ENCODE measurements around the gene IL27RA. TPM values are rescaled to one million over a fixed set of nuclear protein-coding genes. Genes with fewer than 3 reads are reported as not detected.

Gene IL27RA
- total and polyA plus RNA-seq, 2 donors (not counting 1 experiment from before 2014, with no cell fraction given), result 36.2 to 38.6 TPM

DNA sequence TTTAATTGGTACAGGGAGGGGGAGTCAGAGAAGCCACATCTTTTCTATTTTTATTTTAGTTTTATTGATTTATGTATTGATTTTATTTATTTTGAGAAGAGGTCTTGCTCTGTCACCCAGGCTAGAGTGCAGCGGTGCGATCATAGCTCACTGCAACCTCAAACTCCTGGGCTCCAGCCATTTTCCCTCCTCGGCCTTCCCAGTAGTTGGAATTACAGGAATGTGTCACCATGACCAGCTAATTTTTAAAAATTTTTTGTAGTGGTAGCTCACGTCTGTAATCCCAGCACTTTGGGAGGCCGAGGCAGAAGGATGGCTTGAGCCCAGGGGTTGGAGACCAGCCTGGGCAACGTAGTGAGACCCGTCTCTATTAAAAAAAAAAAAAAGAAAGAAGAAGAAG is 4.1 kb downstream of the IL27RA start:
- H3K36me3 ChIP-seq (replicated peaks in 1 of 2; ENCODE audit: control extremely low read depth in 1 of 2, control insufficient read depth in 1 of 2, extremely low read depth in 1 of 2, insufficient read depth in 2 of 2, low read length in 1 of 2), result peaks cover 2 to 40% of the 10 kb centered on the region in 2 experiments
- 100% methylated on average over 6 of the region's 7 CpGs for WGBS (ENCODE audit: insufficient coverage)
- H4K20me1 ChIP-seq (ENCODE audit: control insufficient read depth, insufficient read depth, low read length, poor library complexity, severe bottlenecking), result peaks cover 29% of the 10 kb centered on the region
- Mint-ChIP-seq H3K4me3 (no peak overlapping the region), H3K9me3 (ENCODE audit: insufficient read depth) (no peaks in the 10 kb centered on the region), H3K4me1 (peaks cover 23% of the 10 kb centered on the region), H3K27ac (no peak overlapping the region), H3K27me3 (no peaks in the 10 kb centered on the region)
- CTCF ChIA-PET, result no interaction called here
- intact Hi-C loops (cut with micrococcal nuclease), result no loop called here
- no peak for DNase-seq
- ATAC-seq (ENCODE audit: low read depth), result no peak
- POLR2A ChIA-PET, result no interaction called here
- peaks cover 6 to 21% of the 10 kb centered on the region in 2 donors for H3K4me1 ChIP-seq (ENCODE audit: control insufficient read depth in 2 of 2, insufficient read depth in 2 of 2, low read length in 2 of 2)
- peaks cover 34% of the 10 kb centered on the region for H3K79me2 ChIP-seq (ENCODE audit: control insufficient read depth, insufficient read depth, low read length)
- H2AFZ ChIP-seq (ENCODE audit: insufficient read depth, low read depth, low read length, poor library complexity, severe bottlenecking), result no peak overlapping the region
- TF ChIP-seq, protein P1, sequence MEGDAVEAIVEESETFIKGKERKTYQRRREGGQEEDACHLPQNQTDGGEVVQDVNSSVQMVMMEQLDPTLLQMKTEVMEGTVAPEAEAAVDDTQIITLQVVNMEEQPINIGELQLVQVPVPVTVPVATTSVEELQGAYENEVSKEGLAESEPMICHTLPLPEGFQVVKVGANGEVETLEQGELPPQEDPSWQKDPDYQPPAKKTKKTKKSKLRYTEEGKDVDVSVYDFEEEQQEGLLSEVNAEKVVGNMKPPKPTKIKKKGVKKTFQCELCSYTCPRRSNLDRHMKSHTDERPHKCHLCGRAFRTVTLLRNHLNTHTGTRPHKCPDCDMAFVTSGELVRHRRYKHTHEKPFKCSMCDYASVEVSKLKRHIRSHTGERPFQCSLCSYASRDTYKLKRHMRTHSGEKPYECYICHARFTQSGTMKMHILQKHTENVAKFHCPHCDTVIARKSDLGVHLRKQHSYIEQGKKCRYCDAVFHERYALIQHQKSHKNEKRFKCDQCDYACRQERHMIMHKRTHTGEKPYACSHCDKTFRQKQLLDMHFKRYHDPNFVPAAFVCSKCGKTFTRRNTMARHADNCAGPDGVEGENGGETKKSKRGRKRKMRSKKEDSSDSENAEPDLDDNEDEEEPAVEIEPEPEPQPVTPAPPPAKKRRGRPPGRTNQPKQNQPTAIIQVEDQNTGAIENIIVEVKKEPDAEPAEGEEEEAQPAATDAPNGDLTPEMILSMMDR (IDR thresholded peaks at IDR 0.05), result no peak
- no peak for TF ChIP-seq EZH2 (IDR thresholded peaks at IDR 0.05; ENCODE audit: borderline replicate concordance, insufficient read depth, low read depth, low read length, poor library complexity, severe bottlenecking)
- H3K4me2 ChIP-seq (replicated peaks; ENCODE audit: low read depth, low read length, poor library complexity, severe bottlenecking), result no peak overlapping the region
- H3K27ac ChIP-seq (ENCODE audit: low read length in 2 of 2), result no peak overlapping the region
- no peaks in the 10 kb centered on the region for H3K9me3 ChIP-seq (ENCODE audit: control extremely low read depth in 1 of 3, control insufficient read depth in 2 of 3, insufficient read depth in 1 of 3, low read length in 2 of 3)
- no peak overlapping the region for H3K9ac ChIP-seq (ENCODE audit: low read length)
- no peak overlapping the region for H3K4me3 ChIP-seq (ENCODE audit: control extremely low read depth in 1 of 5, extremely low read depth in 1 of 5, insufficient read depth in 1 of 5, low read depth in 2 of 5, low read length in 4 of 5)
- no peaks in the 10 kb centered on the region for H3K27me3 ChIP-seq (replicated peaks in 1 of 4; ENCODE audit: control extremely low read depth in 1 of 4, control insufficient read depth in 3 of 4, insufficient read depth in 4 of 4, low read length in 3 of 4)

DNA sequence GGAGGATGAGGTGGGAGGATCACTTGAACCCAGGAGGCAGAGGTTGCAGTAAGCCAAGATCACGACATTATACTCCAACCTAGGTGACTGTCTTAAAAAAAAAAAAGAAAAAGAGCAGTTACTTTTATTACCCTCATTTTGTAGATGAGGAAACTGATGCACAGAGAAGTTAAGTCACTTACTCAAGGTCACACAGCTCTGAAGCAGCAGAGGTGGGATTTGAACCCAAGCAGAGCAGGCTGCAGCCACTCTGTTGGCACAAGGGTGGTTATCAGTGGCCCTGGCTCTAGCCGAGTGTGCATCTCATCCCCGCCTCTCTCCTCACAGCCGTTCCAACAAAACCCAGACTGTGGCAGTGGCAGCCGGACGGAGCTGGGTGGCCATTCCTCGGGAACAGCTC is 7.6 kb downstream of the IL27RA start:
- no peak overlapping the region for H3K27ac Mint-ChIP-seq

More for the DNA sequence above, 7.6 kb downstream of the IL27RA start:
- H3K4me1 Mint-ChIP-seq, result peaks cover 14% of the 10 kb centered on the region
- no peaks in the 10 kb centered on the region for H3K27me3 ChIP-seq (replicated peaks in 1 of 4; ENCODE audit: control extremely low read depth in 1 of 4, control insufficient read depth in 3 of 4, insufficient read depth in 4 of 4, low read length in 3 of 4)
- no peaks in the 10 kb centered on the region for H3K27me3 Mint-ChIP-seq
- CTCF ChIA-PET, result interaction anchor here (1.6 kb wide), 1 partner anchor 8 kb away, joined by 4 read pairs; the partner anchor contains the start of gene IL27RA
- no peak overlapping the region for H3K4me3 Mint-ChIP-seq
- H3K9me3 Mint-ChIP-seq (ENCODE audit: insufficient read depth), result no peaks in the 10 kb centered on the region
- peaks cover 18% of the 10 kb centered on the region for H3K79me2 ChIP-seq (ENCODE audit: control insufficient read depth, insufficient read depth, low read length)
- H4K20me1 ChIP-seq (ENCODE audit: control insufficient read depth, insufficient read depth, low read length, poor library complexity, severe bottlenecking), result peaks cover 22% of the 10 kb centered on the region
- H3K9ac ChIP-seq (ENCODE audit: low read length), result no peak overlapping the region
- peaks cover 0 to 7% of the 10 kb centered on the region in 2 donors for H3K4me1 ChIP-seq (ENCODE audit: control insufficient read depth in 2 of 2, insufficient read depth in 2 of 2, low read length in 2 of 2)
- POLR2A ChIA-PET, result interaction anchor here (0.6 kb wide), 1 partner anchor 15 kb away, joined by 3 read pairs; no protein-coding TSS in a partner anchor
- TF ChIP-seq, protein P1 (IDR thresholded peaks at IDR 0.05), result no peak
- no peak for TF ChIP-seq EZH2 (IDR thresholded peaks at IDR 0.05; ENCODE audit: borderline replicate concordance, insufficient read depth, low read depth, low read length, poor library complexity, severe bottlenecking)
- DNase-seq (no peak), ATAC-seq (ENCODE audit: low read depth) (no peak)
- H3K36me3 ChIP-seq (replicated peaks in 1 of 2; ENCODE audit: control extremely low read depth in 1 of 2, control insufficient read depth in 1 of 2, extremely low read depth in 1 of 2, insufficient read depth in 2 of 2, low read length in 1 of 2), result peaks cover 0 to 61% of the 10 kb centered on the region in 2 experiments
- H3K27ac ChIP-seq (ENCODE audit: low read length in 2 of 2), result no peak overlapping the region
- no peak overlapping the region for H3K4me3 ChIP-seq (ENCODE audit: control extremely low read depth in 1 of 5, extremely low read depth in 1 of 5, insufficient read depth in 1 of 5, low read depth in 2 of 5, low read length in 4 of 5)
- H3K9me3 ChIP-seq (ENCODE audit: control extremely low read depth in 1 of 3, control insufficient read depth in 2 of 3, insufficient read depth in 1 of 3, low read length in 2 of 3), result no peaks in the 10 kb centered on the region
- 98% methylated on average over 6 of the region's 7 CpGs for WGBS (ENCODE audit: insufficient coverage)
- no peak overlapping the region for H3K4me2 ChIP-seq (replicated peaks; ENCODE audit: low read depth, low read length, poor library complexity, severe bottlenecking)
- intact Hi-C loops (cut with micrococcal nuclease), result no loop called here
- H2AFZ ChIP-seq (ENCODE audit: insufficient read depth, low read depth, low read length, poor library complexity, severe bottlenecking), result no peak overlapping the region
